Peyer's patch (tissue), 4 donors: ENCODE results near the gene NMRK1. TPM values are rescaled to one million over a fixed set of nuclear protein-coding genes. Genes with fewer than 3 reads are reported as not detected.

Experiments used
- DNase-seq, 3 donors: peaks; one replicate each; pipeline ENCODE4 v3.0.0-alpha.2; 2017 to 2019
- H3K27ac ChIP-seq, 4 donors: fragments of 200-600 bp; sonication (generic); one replicate each; pipeline ENCODE4 v1.5.1; 2016 to 2019
- H3K27me3 ChIP-seq, 2 donors: fragments of 200-600 bp; sonication (generic); one replicate each; pipeline ENCODE4 v1.5.1; 2019
- H3K36me3 ChIP-seq, 3 donors: fragments of 200-600 bp; sonication (generic); one replicate each; pipeline ENCODE4 v1.5.1; 2016 to 2019
- H3K4me1 ChIP-seq, 4 donors: fragments of 200-600 bp; sonication (generic); one replicate each; pipeline ENCODE4 v1.5.1; 2016 to 2019
- H3K4me3 ChIP-seq, 4 donors: fragments of 200-600 bp; sonication (generic); 1 replicate in 3 of 4; 2 replicates in 1 of 4; pipeline ENCODE4 v1.5.1; 2016 to 2019; ENCODE audit warnings: mild to moderate bottlenecking in 1 of 4
- H3K9me3 ChIP-seq, 4 donors: fragments of 200-600 bp; sonication (generic); one replicate each; pipeline ENCODE4 v1.5.1; 2016 to 2019; ENCODE audit warnings: mild to moderate bottlenecking in 1 of 4
- CTCF ChIP-seq, 6 experiments: fragments of 450-650 bp in 4 of 6; fragments of 200-600 bp in 2 of 6; sonication (generic) in 1 of 6; IDR thresholded peaks; one replicate each; pipeline ENCODE4 v1.5.1; 2017 to 2019; ENCODE audit warnings: antibody characterized with exemption in 6 of 6, mild to moderate bottlenecking in 3 of 6, moderate library complexity in 1 of 6
- POLR2A ChIP-seq, 2 donors: fragments of 450-650 bp; IDR thresholded peaks; one replicate each; pipeline ENCODE4 v1.5.1; 2017; ENCODE audit warnings: antibody characterized with exemption in 2 of 2, mild to moderate bottlenecking in 2 of 2, moderate library complexity in 2 of 2
- total RNA-seq, 4 donors: library from RNA; depleted of rRNA; stranded (reverse); fragments of >200 nt; gene quantifications; one replicate each; pipeline ENCODE4 v1.1.0, GENCODE V29; 2016

Gene NMRK1
- total RNA-seq, 4 donors from 2014 or later, result 14.9 to 36.8 (median 26.5) TPM

- Histone ChIP-seq H3K9me3 (no peaks in the 10 kb centered on the region), H3K4me3 (peak overlapping the region in 1 of 4 donors; percentile 77), H3K36me3 (no peaks in the 10 kb centered on the region), H3K4me1 (peaks cover 0 to 25% (median 7%) of the 10 kb centered on the region in 4 donors), H3K27ac (no peak overlapping the region), H3K27me3 (no peaks in the 10 kb centered on the region)
- no peak for DNase-seq
- TF ChIP-seq CTCF (IDR thresholded peaks at IDR 0.05) (no peak), POLR2A (IDR thresholded peaks at IDR 0.05) (no peak)
Observed at GRCh38 chr9:75090579-75090978, 2.6 kb upstream of the NMRK1 start.

- no peak for DNase-seq
- H3K36me3 ChIP-seq, result no peaks in the 10 kb centered on the region
Observed at GRCh38 chr9:75089373-75089766, 1.4 kb upstream of the NMRK1 start.

GRCh38 chr9:75088646-75089372 is 854 bp upstream of the NMRK1 start:
- peak in 5 of 6 experiments; percentile 4 to 52 (median 44) for TF ChIP-seq CTCF (IDR thresholded peaks at IDR 0.05)
- TF ChIP-seq POLR2A (IDR thresholded peaks at IDR 0.05), result no peak
- DNase-seq, result peak; percentile 68 to 79 (median 74)
- H3K36me3 ChIP-seq, result no peaks in the 10 kb centered on the region
- no peaks in the 10 kb centered on the region for H3K27me3 ChIP-seq
- H3K27ac ChIP-seq, result peak overlapping the region; percentile 98 to 99 (median 98)
- H3K9me3 ChIP-seq, result no peaks in the 10 kb centered on the region
- peak overlapping the region; percentile 77 to 91 (median 85) for H3K4me3 ChIP-seq
- peaks cover 0 to 34% (median 7%) of the 10 kb centered on the region in 4 donors for H3K4me1 ChIP-seq

More at GRCh38 chr9:75089373-75089766, 1.4 kb upstream of the NMRK1 start:
- Histone ChIP-seq H3K4me1 (peaks cover 0 to 28% (median 7%) of the 10 kb centered on the region in 4 donors), H3K9me3 (no peaks in the 10 kb centered on the region), H3K27me3 (no peaks in the 10 kb centered on the region), H3K4me3 (peak overlapping the region; percentile 77 to 91 (median 85)), H3K27ac (peak overlapping the region; percentile 98 to 99 (median 98))
- no peak for TF ChIP-seq POLR2A (IDR thresholded peaks at IDR 0.05)
- TF ChIP-seq CTCF (IDR thresholded peaks at IDR 0.05), result no peak

DNA sequence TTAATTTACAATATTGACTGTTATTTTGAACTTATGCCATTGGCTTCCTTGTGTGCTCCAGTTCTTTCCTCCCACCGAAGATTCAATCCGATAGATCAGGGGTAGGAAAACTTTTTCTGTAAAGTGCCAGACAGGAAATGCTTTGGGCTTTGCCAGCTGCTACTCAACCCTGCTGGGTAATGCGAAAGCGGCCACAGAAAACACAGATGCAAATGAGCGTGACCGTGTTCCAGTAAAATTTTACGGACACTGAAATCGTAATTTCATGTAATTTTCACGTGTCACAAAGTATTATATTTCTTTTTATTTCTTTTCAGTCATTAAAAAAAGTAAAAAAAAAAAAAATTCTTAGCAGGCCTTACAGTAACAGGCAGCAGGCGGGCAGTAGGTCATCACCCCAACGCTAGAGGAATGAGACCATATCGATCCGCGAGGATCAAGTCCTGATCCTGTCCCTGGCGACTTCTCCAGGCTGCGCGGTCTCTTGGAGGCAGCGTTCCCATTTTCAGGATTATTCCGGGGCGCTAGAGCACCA is 599 bp downstream of the NMRK1 start:
- Histone ChIP-seq H3K27ac (peak overlapping the region; percentile 98 to 99 (median 98)), H3K36me3 (peaks cover 0 to 4% (median 0%) of the 10 kb centered on the region in 3 donors), H3K4me1 (peaks cover 0 to 37% (median 7%) of the 10 kb centered on the region in 4 donors), H3K27me3 (no peaks in the 10 kb centered on the region), H3K9me3 (no peaks in the 10 kb centered on the region), H3K4me3 (peak overlapping the region; percentile 77 to 91 (median 85))
- no peak for TF ChIP-seq POLR2A (IDR thresholded peaks at IDR 0.05)
- TF ChIP-seq CTCF (IDR thresholded peaks at IDR 0.05), result peak in 1 of 6 experiments; percentile 1
- peak in 2 of 3 donors; percentile 69 to 78 for DNase-seq

DNA sequence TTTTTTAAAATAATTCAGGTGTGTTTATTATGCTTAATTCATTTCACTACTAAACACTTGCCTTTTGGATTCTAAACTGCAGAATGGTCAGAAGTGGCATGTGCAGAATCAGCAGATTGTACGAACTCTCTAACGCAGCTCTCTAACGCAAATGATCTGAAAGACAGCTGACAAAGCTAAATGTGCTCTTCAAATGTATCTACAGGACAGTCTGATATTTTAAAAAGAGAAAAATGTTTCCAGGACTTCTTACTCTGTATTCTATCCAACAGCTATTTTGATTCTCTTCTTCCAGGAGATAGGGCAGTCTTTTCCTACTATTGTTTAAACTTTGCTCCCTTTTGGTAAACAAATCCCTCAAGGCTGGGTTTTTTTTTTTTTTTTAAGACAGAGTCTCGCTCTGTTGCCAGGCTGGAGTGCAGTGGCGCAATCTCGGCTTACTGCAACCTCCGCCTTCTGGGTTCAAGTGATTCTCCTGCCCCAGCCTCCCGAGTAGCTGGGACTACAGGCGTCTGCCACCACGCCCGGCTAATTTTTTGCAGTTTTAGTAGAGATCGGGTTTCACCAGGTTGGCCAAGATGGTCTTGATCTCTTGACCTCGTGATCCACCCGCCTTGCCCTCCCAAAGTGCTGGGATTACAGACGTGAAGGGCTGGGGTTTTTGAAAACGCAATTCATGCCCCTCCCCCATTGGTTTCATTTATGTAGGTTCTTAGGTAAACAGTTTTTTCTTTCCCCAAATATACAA is 1.2 kb downstream of the NMRK1 start:
- Histone ChIP-seq H3K9me3 (no peaks in the 10 kb centered on the region), H3K27me3 (no peaks in the 10 kb centered on the region), H3K4me1 (peaks cover 0 to 37% (median 7%) of the 10 kb centered on the region in 4 donors), H3K36me3 (peaks cover 0 to 11% (median 0%) of the 10 kb centered on the region in 3 donors), H3K4me3 (peak overlapping the region; percentile 77 to 91 (median 85)), H3K27ac (peak overlapping the region; percentile 98 to 99 (median 98))
- TF ChIP-seq POLR2A (IDR thresholded peaks at IDR 0.05) (peak in 1 of 2 donors; percentile 41), CTCF (IDR thresholded peaks at IDR 0.05) (no peak)
- peak in 2 of 3 donors; percentile 24 to 63 for DNase-seq
